IMR-90 (cell line): Measurements from ENCODE around the gene NEXN. TPM values are rescaled to one million over a fixed set of nuclear protein-coding genes. Genes with fewer than 3 reads are reported as not detected.

ENCODE experiments used
- ATAC-seq: fragments of 200-7000 bp; cut with Tn5 transposase; 2 replicates; pipeline ENCODE4 v1.9.1; 2020; ENCODE audit warnings: low read depth, mild to moderate bottlenecking, moderate library complexity
- BruUV-seq: library from RNA; stranded (reverse); fragments of 400-500 nt; replicated peaks from 2 replicates; lab custom pipeline; 2021; lab: Mats Ljungman, UMichigan
- CTCF ChIA-PET: fragments of 300-600 bp; formaldehyde crosslinking; extraction: SDS; loops from one replicate; lab custom pipeline; 2021; ENCODE audit warnings: antibody characterized with exemption; lab: Yijun Ruan, JAX
- POLR2A ChIA-PET: fragments of 300-600 bp; sonication (Branson Sonifier 250); formaldehyde crosslinking; loops from one replicate; lab custom pipeline; 2022; ENCODE audit warnings: antibody characterized with exemption; ENCODE audit not compliant: unreplicated experiment; lab: Charles Lee
- DNase-seq: peaks from one replicate; pipeline ENCODE4 v3.0.0; 2013
- H2AFZ ChIP-seq: replicated peaks from 2 replicates; pipeline ENCODE3; 2013; ENCODE audit warnings: low read length, mild to moderate bottlenecking; ENCODE audit not compliant: poor library complexity
- H2AK5ac ChIP-seq: 2 replicates; pipeline ENCODE4 v1.6.1; 2013; ENCODE audit warnings: low read depth, low read length, inconsistent platforms
- H2AK9ac ChIP-seq: replicated peaks from 2 replicates; pipeline ENCODE3; 2013; ENCODE audit warnings: mild to moderate bottlenecking, low read depth, low read length, moderate library complexity; ENCODE audit not compliant: poor library complexity
- H2BK120ac ChIP-seq: 2 replicates; pipeline ENCODE4 v1.6.1; 2013; ENCODE audit warnings: low read depth, low read length, inconsistent platforms
- H2BK15ac ChIP-seq: 3 replicates; pipeline ENCODE4 v1.6.1; 2013; ENCODE audit warnings: low read depth, low read length, inconsistent platforms
- H2BK20ac ChIP-seq: 2 replicates; pipeline ENCODE4 v1.6.1; 2013; ENCODE audit warnings: low read depth, mild to moderate bottlenecking, inconsistent platforms, low read length, moderate library complexity
- H2BK5ac ChIP-seq: 2 replicates; pipeline ENCODE4 v1.6.1; 2013; ENCODE audit warnings: mild to moderate bottlenecking, low read depth, low read length, inconsistent platforms; ENCODE audit not compliant: poor library complexity, severe bottlenecking
- H3K14ac ChIP-seq: replicated peaks from 2 replicates; pipeline ENCODE4 v1.6.1; 2013; ENCODE audit warnings: low read depth, low read length, inconsistent platforms
- H3K18ac ChIP-seq: 2 replicates; pipeline ENCODE4 v1.6.1; 2013; ENCODE audit warnings: low read depth, low read length, control low read depth
- H3K23ac ChIP-seq: 2 replicates; pipeline ENCODE4 v1.6.1; 2013; ENCODE audit warnings: low read depth, low read length, inconsistent platforms
- H3K27ac ChIP-seq: 2 replicates; pipeline ENCODE4 v1.5.1; 2013; ENCODE audit warnings: mild to moderate bottlenecking, control low read depth, low read length; ENCODE audit not compliant: insufficient read depth
- H3K27me3 ChIP-seq: 2 replicates; pipeline ENCODE4 v1.6.1; 2013; ENCODE audit warnings: low read length; ENCODE audit not compliant: control insufficient read depth, insufficient read depth
- H3K36me3 ChIP-seq: 2 replicates; pipeline ENCODE4 v1.6.1; 2013; ENCODE audit warnings: low read length, mixed read lengths; ENCODE audit not compliant: control insufficient read depth, insufficient read depth
- H3K4ac ChIP-seq: 2 replicates; pipeline ENCODE4 v1.6.1; 2013; ENCODE audit warnings: low read depth, low read length, inconsistent platforms
- H3K4me1 ChIP-seq: 2 replicates; pipeline ENCODE4 v1.6.1; 2013; ENCODE audit warnings: low read length, mixed read lengths; ENCODE audit not compliant: control insufficient read depth, insufficient read depth
- H3K4me2 ChIP-seq: 2 replicates; pipeline ENCODE4 v1.6.1; 2013; ENCODE audit warnings: low read depth, mild to moderate bottlenecking, control low read depth, low read length, moderate library complexity
- H3K4me3 ChIP-seq: 2 replicates; pipeline ENCODE4 v1.5.1; 2013; ENCODE audit warnings: low read depth, mild to moderate bottlenecking, control low read depth, low read length, moderate library complexity; ENCODE audit not compliant: insufficient read depth
- H3K56ac ChIP-seq: 2 replicates; pipeline ENCODE4 v1.6.1; 2013; ENCODE audit warnings: low read length, inconsistent platforms; ENCODE audit not compliant: insufficient read depth; ENCODE audit errors: extremely low read depth
- H3K79me1 ChIP-seq, 2 experiments: 2 replicates each; pipeline ENCODE4 v1.6.1; 2013; ENCODE audit warnings: low read length in 2 of 2, inconsistent platforms in 1 of 2, low read depth in 1 of 2
- H3K9ac ChIP-seq: 2 replicates; pipeline ENCODE4 v1.6.1; 2013; ENCODE audit warnings: low read depth, low read length, control low read depth
- H3K9me1 ChIP-seq: 2 replicates; pipeline ENCODE4 v1.6.1; 2013; ENCODE audit warnings: low read length, inconsistent platforms; ENCODE audit not compliant: insufficient read depth
- H3K9me3 ChIP-seq: 2 replicates; pipeline ENCODE4 v1.6.1; 2013; ENCODE audit warnings: low read length; ENCODE audit not compliant: control insufficient read depth, insufficient read depth
- H4K20me1 ChIP-seq: 2 replicates; pipeline ENCODE4 v1.6.1; 2013; ENCODE audit warnings: low read length, inconsistent platforms; ENCODE audit not compliant: insufficient read depth
- H4K5ac ChIP-seq: 2 replicates; pipeline ENCODE4 v1.6.1; 2013; ENCODE audit warnings: mild to moderate bottlenecking, low read depth, low read length, control low read depth
- H4K8ac ChIP-seq, 2 experiments: 2 replicates each; pipeline ENCODE4 v1.6.1; 2013; ENCODE audit warnings: low read depth in 2 of 2, low read length in 2 of 2, control low read depth in 1 of 2, inconsistent platforms in 1 of 2
- H4K91ac ChIP-seq: 2 replicates; pipeline ENCODE4 v1.6.1; 2013; ENCODE audit warnings: low read depth, low read length, inconsistent platforms; ENCODE audit not compliant: insufficient read depth
- MAFK ChIP-seq: IDR thresholded peaks from 2 replicates; pipeline ENCODE4 v1.6.1; 2012; ENCODE audit warnings: low read depth, low read length, improper control_type of control experiment
- MXI1 ChIP-seq: IDR thresholded peaks from 2 replicates; pipeline ENCODE4 v1.6.1; 2012; ENCODE audit warnings: low read depth, mild to moderate bottlenecking, low read length, moderate library complexity, borderline replicate concordance
- WGBS, 2 experiments: methylation state at CpG; one replicate each; pipeline versions ENCODE4 v1.1.5 to v1.1.7; 2013; ENCODE audit warnings: missing lambda C conversion rate in 2 of 2; ENCODE audit not compliant: insufficient read length in 1 of 2; ENCODE audit errors: extremely low coverage in 2 of 2; 5-methylcytosine and 5-hydroxymethylcytosine counted together
- dilution Hi-C: fragments of 300-500 bp; cut with HindIII; formaldehyde crosslinking; loops from one replicate; pipeline ENCODE4 v1.14.3; 2018; ENCODE audit warnings: low sequenced_read_pairs; ENCODE audit not compliant: unreplicated experiment
- in situ Hi-C: fragments of 300-500 bp; cut with MboI; formaldehyde crosslinking; loops from 3 replicates; pipeline ENCODE4 v1.14.3; 2019; ENCODE audit warnings: low sequenced_read_pairs, inconsistent platforms, mixed read lengths
- intact Hi-C: fragments of 100-400 bp; cut with micrococcal nuclease; formaldehyde crosslinking; loops from 2 replicates; pipeline ENCODE4 v1.10.0; 2022
- polyA plus RNA-seq, 3 experiments: library from polyadenylated mRNA; depleted of rRNA; stranded (reverse); fragments of >200 nt; gene quantifications; 2 replicates each; pipeline ENCODE4 v1.2.3, GENCODE V29; 2012; ENCODE audit warnings: low replicate concordance in 1 of 3
- total RNA-seq: library from RNA; depleted of rRNA; stranded (reverse); fragments of >200 nt; gene quantifications from 2 replicates; pipeline ENCODE4 v1.2.3, GENCODE V29; 2012

NEXN gene
- total and polyA plus RNA-seq, 2 of the 4 experiments (the other 2 are of a cell fraction): 5.2 to 16.1 TPM

GRCh38 chr1:77958850-77959249 lies 70.4 kb downstream of the NEXN start:
- Histone ChIP-seq H2BK5ac (peak overlapping the region; percentile 9), H2BK20ac (no peak overlapping the region), H3K4me3 (no peak overlapping the region), H3K9me1 (0 out of 2 replicates have a peak, but pooled peaks cover 2% of the 10 kb centered on the region), H3K18ac (no peak overlapping the region), H3K36me3 (peaks cover 61% of the 10 kb centered on the region), H2BK120ac (no peak overlapping the region), H3K9me3 (no peaks in the 10 kb centered on the region), H3K4ac (no peak overlapping the region), H2AK5ac (no peak overlapping the region), H4K5ac (no peak overlapping the region), H3K23ac (no peak overlapping the region), H3K56ac (no peak overlapping the region), H3K4me2 (no peak overlapping the region), H3K79me1 (peaks cover 27 to 57% of the 10 kb centered on the region in 2 experiments), H3K9ac (no peak overlapping the region), H2AFZ (no peak overlapping the region), H3K27ac (no peak overlapping the region), H4K8ac (no peak overlapping the region), H3K27me3 (no peaks in the 10 kb centered on the region), H3K4me1 (peaks cover 2% of the 10 kb centered on the region; the same call in 1 of the 2 replicates), H3K14ac (no peak overlapping the region), H4K91ac (no peak overlapping the region), H4K20me1 (peaks cover 16% of the 10 kb centered on the region), H2BK15ac (no peak overlapping the region), H2AK9ac (no peak overlapping the region)
- ChIA-PET CTCF (no interaction called here), POLR2A (no interaction called here)
- in situ Hi-C loops: no loop called here
- dilution Hi-C loops: no loop called here
- TF ChIP-seq MXI1: no peak
- peak; percentile 47 for TF ChIP-seq MAFK
- intact Hi-C loops: no loop called here
- WGBS, 2 experiments: no CpG with 5 or more reads among the region's 2 CpGs
- BruUV-seq: no TSS peak
- no peak for ATAC-seq
- no peak for DNase-seq
